Fibroblast of skin of back (primary cell): ENCODE measurements around the gene GBP6. TPM values are rescaled to one million over a fixed set of nuclear protein-coding genes. Genes with fewer than 3 reads are reported as not detected.
"Not testable (repeated sequence)": the region's sequence is repeated elsewhere in the genome, so short reads cannot be mapped to it uniquely, and the experiment has no call there.

ENCODE experiments used
- DNase-seq: peaks from one replicate; pipeline ENCODE4 v3.0.0-alpha.2; 2013
- polyA plus RNA-seq, 2 experiments: library from polyadenylated mRNA; unstranded; fragments of 120-200 nt; gene quantifications; one replicate each; pipeline ENCODE4 v1.2.1, GENCODE V29; 2013; ENCODE audit not compliant: insufficient read length in 2 of 2

GBP6 gene
- not detected for polyA plus RNA-seq (2013, experiment 1 of 2; ENCODE audit: insufficient read length)
- not detected for polyA plus RNA-seq (2013, experiment 2 of 2; ENCODE audit: insufficient read length)

GRCh38 chr1:89363638-89364536, at the start of gene GBP6:
Gene GBP6, plus strand, starts transcription at chr1:89364059. Its CDS starts 4,493 bp downstream, at chr1:89368552.
- DNase-seq, result no peak

- DNase-seq, result no peak
These were observed 41.5 kb upstream of the GBP6 start for GRCh38 chr1:89322402-89322801.

GRCh38 chr1:89331890-89332289, 32.0 kb upstream of the GBP6 start:
- DNase-seq, result no peak

GRCh38 chr1:89332461-89332860, 31.4 kb upstream of the GBP6 start:
- no peak for DNase-seq

GRCh38 chr1:89335486-89335885, 28.4 kb upstream of the GBP6 start:
- DNase-seq, result no peak

GRCh38 chr1:89337903-89338302, 26.0 kb upstream of the GBP6 start:
- DNase-seq, result no peak

- DNase-seq, result no peak
These were observed 24.8 kb upstream of the GBP6 start for GRCh38 chr1:89339039-89339438.

- not testable (repeated sequence) for DNase-seq
These were observed 18.4 kb upstream of the GBP6 start for GRCh38 chr1:89345479-89345878.

- peak; percentile 21 for DNase-seq
These were observed 16.6 kb upstream of the GBP6 start for GRCh38 chr1:89347296-89347695.

- DNase-seq, result no peak
These were observed 13.6 kb upstream of the GBP6 start for GRCh38 chr1:89350298-89350697.

- no peak for DNase-seq
These were observed 12.1 kb upstream of the GBP6 start for GRCh38 chr1:89351597-89352311.

GRCh38 chr1:89352421-89352820, 11.4 kb upstream of the GBP6 start:
- no peak for DNase-seq

- DNase-seq, result no peak
These were observed 9.7 kb upstream of the GBP6 start for GRCh38 chr1:89354205-89354604.

- DNase-seq, result no peak
These were observed 8.8 kb upstream of the GBP6 start for GRCh38 chr1:89355056-89355455.

GRCh38 chr1:89356658-89357400, 7.0 kb upstream of the GBP6 start:
- peak; percentile 55 for DNase-seq

- peak; percentile 66 for DNase-seq
These were observed 5.5 kb upstream of the GBP6 start for GRCh38 chr1:89358287-89358893.

GRCh38 chr1:89360716-89361115, 3.1 kb upstream of the GBP6 start:
- no peak for DNase-seq

- DNase-seq, result no peak
These were observed 2.2 kb upstream of the GBP6 start for GRCh38 chr1:89361681-89362080.

GRCh38 chr1:89363196-89363595, 663 bp upstream of the GBP6 start:
- peak; percentile 48 for DNase-seq

GRCh38 chr1:89364954-89365550, 1.2 kb downstream of the GBP6 start:
- DNase-seq, result no peak

- no peak for DNase-seq
These were observed 3.4 kb downstream of the GBP6 start for GRCh38 chr1:89367221-89367620.

GRCh38 chr1:89369331-89369730, 5.5 kb downstream of the GBP6 start:
- DNase-seq, result no peak
